Activated CD4-positive, alpha-beta T cell treated with anti-CD3 and anti-CD28 coated beads, Interleukin-2, amount 50 U/mL, for 1 hour (primary cell): ENCODE data around the gene EIF1AX.
"Not testable (repeated sequence)": the region's sequence is repeated elsewhere in the genome, so short reads cannot be mapped to it uniquely, and the experiment has no call there.

Source experiments
- DNase-seq: peaks from one replicate; pipeline ENCODE4 v3.0.0-alpha.2; 2020

The EIF1AX gene, protein sequence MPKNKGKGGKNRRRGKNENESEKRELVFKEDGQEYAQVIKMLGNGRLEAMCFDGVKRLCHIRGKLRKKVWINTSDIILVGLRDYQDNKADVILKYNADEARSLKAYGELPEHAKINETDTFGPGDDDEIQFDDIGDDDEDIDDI

DNA sequence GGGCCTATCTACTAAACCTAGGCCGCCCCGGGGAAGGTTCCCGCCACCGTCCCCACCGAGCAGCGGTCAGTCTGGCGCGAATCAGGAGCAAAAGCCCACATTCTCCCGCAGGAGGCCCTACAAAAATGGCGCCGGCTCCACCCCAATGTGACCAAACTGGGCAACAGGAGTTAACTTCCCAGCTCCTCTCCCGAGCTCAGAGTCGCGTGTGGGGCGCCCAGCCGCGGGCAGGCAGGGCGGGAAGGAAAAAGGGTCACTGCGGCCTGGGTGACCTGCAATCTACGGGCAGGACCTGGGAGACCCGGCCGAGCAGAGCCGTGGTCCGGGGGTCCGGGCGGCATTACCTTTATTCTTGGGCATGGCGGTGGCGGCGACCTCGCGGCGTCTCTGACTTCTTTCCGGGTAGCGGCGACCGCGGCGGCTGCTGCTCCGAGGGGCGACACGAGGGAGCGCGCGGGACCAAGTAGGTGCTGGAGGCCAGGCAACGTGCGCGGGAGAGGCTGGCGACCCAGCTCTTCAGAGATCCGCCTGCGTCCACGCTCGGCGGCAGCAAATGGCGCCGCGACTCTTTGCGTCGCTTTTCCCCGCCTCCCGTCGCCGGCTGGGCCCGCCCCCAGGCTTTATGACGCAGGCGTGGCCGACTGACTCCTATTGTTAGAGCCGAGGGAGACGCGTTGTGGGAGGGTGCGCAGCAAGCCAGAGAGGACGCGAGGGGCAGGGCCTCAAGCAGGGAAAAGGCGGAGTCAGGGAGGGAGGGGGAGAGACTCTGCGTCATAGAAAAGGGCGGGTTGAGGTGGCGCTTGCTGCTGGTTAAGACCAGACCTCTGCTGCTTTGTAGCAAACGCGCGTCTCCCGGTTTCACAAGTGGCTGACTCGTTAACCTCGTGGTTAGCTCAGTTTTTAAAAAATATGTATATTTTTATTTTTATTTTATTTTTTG, at the start of gene EIF1AX:
Gene EIF1AX, minus strand, starts transcription at position 558 of the 940 bp plus-strand sequence. Its CDS starts 198 bp downstream, at position 360.
- DNase-seq = peak; percentile 92

DNA sequence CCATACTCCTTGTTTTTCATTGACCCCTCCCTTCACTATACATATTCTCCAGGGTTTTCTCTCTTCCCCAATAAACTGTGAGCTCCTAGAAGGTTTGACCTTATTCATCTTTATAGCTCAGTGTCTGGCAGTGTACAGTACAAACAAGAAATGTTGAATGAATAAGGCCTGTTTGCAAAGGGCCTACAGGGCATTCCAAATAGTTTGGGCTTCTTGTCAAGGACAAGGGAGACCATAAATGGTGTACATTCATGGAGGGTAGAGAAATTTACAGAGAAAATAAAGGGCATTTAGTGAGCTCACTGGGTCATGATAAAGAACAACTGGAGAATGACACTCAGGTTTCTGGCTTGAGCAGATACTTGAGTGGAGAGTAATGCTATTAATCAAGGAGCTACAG, 47.5 kb upstream of the EIF1AX start:
- DNase-seq = no peak

DNA sequence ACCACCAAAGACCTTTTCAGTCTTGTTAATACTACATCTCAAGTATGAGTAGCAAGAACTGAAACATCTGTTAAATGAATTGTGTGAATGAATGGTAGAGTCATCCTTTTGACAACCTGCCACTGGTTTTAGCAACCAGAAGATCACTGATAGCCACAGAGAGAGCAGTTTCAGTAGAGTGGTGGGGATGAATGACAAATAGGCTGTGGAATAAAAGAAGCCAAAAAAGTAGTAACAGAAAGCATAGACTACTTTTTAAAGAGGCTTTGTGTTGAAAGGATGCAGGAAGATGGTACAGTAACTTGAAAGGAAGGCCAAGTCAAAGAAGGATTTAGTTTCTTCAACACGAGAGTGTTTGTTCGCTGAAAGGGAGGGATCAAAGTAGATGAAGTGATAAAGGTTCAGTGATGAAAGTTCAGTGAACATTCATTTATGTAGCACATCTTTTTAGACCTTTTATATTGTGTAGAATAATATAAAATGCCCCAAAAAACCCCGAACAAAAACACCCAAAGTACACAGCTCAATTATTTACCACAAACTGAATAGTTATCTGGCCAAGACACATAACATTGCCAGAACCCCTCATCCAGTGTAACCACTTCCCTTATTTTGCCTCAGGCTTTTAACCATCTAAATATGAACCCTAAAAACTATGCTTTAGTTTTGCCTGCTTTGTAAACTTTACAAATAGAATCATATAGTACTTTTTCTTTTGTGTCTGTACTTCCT, 40.1 kb upstream of the EIF1AX start:
- no peak for DNase-seq

DNA sequence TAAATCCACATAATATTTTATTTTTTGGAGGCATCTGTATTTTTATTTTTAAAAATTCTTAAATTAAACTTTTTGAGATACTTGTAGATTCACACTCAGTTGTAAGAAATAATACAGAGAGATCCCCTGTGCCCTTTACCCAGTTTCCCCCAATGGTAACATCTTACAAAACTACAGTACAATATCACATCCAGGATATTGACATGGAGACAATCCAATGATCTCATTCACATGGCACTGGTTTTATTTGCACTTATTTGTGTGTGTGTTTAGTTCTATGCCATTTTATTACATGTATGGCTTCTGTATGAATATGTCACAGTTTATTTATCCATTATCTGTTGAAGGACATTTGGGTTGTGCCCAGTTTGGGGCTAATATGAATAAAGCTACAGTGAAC, 35.5 kb upstream of the EIF1AX start:
- no peak for DNase-seq

DNA sequence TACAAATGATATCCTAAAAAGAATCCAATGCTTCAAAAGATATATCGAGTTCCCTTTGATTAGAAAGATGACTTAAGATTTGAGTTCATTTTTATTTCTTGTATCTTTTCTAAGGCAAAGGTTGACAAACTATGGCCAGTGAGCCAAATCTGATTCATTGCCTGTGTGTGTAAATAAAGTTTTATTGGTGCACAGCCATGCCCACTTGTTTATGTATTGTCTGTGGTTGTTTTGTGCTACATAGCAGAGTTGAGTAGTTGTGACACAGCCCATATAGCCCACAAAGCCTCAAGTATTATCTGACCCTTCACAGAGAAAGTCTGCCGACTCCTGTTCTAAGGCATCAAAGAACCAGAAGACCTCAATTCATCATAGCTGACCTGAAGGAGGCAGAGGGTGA, 32.2 kb upstream of the EIF1AX start:
- DNase-seq = no peak

DNA sequence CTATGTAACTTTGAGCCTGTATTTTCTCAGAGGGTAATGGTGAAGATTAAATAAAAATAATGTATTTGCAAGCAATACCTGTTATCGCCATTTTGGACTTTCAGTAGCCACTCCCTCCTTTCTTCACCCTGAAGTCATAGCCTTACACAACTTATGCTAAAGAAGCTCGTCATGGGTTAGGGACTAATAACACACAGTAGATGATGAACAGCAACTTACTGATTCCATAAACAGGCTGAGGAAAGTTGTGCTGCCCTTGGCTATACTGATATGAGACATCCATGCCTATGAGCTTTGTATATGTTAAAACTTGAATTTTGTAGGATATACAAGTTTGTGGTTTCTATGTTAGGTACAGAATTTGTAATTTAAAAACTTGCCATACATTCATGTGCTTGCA, 31.7 kb upstream of the EIF1AX start:
- DNase-seq = no peak

DNA sequence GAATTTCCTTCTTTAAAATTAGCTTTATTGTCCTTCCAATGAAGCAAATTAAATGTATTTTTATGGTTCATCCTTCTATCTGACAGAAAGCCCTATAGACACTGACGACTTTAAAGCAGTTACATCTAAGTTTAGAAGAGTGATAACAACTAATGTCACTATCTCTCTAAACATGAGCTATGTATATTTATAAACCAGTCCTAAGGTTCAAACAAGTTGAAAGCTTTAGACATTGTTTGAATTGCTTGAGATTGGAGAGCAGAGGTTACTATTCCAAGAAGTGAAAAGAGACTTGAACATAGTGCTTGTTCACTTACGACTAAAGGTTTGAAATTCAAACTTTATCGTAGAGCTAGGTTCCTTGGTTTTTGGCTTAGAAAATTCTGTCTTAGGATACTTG, 30.2 kb upstream of the EIF1AX start:
- DNase-seq = no peak

DNA sequence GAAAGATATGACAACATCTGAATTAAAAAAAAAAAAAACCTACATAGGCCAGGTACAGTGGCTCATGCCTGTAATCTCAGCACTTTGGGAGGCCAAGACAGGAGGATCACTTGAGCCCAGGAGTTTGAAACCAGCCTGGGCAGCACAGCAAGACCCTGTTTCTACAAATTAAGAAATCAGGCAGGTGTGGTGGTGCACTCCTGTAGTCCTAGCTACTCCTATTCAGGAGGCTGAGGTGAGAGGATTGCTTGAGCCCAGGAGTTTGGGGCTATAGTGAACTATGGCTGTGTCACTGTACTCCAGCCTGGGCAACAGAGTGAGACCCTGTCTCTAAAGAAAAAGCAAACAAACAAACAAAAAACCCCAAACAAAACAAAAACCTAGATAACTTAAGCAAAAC, 20.9 kb upstream of the EIF1AX start:
- not testable (repeated sequence) for DNase-seq

DNA sequence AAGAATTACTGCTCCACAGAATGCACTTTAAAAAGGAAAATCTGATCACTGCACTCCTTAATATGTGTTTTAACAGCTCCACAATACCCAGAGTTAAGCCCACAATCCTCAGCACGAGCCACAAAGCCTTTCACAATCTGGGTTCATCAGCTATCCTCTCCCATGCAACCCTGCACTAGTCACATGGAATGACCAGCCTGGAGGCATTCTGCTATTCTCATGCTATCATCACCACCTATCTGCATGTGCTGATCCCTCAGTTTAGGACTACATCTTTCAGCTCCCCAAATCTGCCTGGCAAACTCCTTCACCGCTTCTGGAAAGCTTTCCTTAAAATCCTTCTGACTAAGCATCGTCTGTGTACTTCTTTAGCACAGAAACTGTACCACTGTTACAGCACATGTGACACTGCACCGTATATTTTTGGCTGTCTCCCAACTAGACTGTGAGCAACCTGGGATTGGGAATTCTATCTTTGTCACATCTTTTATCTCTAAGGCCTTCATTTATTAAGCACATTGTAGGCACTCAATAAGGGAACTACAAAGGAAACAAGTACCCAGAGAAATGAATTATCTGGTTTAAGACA, 18.3 kb upstream of the EIF1AX start:
- DNase-seq = no peak

DNA sequence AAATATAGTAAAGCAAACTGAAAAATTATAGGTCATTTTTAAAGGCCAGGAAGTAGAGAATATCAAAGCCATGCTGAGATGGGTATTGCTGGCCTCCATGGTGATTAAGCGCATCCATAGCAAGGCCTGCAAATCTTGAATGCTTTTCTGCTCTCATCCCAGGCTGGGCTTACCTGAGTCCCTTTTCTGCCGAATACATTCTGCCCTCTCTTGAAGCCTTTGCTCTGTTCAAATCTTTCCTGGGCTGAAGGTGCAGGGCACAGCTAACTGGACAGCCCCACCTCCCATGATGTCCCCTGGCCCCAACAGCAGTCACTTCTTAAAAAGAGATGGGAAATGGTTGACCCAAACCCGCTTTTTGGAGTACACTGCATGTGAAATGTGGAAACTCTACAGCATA, 10.1 kb upstream of the EIF1AX start:
- no peak for DNase-seq

DNA sequence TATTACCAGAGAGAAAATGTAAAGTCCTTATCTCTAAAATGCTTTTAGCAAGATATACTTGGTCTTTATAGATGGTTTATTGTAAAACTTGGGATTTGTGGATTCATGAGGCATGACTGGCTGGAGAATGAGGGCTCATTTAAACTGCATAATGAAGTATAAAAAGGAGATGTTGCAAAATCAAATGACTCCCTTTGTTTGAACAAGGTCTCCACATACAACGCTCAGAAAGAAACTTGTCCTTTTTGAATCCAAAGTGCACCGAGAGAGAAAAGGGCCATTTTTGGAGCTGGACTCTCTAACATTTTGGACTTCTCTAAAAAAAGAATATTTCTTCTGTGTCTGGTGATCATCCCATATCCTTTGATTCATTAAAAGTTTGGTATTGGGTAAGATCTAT, 7.7 kb upstream of the EIF1AX start:
- DNase-seq = no peak

DNA sequence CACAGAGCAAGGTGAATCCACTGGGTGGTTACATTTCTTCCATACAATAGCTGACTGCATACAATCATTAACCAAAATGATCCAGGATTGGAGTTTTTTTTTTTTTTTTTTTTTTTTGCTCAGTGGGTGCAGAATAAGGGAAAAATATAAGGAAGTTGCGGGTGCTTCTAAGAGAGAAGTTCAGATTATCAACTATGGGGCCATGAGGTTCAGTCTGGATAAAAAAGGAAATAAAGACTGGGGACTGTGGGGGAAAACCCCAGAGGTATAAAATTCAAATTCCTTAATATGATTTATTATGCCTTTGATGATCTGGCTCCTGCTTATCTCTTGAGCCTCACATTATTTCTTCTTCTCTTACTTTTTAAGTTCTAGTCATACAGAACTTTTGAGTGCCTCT, 5.9 kb upstream of the EIF1AX start:
- DNase-seq = no peak

DNA sequence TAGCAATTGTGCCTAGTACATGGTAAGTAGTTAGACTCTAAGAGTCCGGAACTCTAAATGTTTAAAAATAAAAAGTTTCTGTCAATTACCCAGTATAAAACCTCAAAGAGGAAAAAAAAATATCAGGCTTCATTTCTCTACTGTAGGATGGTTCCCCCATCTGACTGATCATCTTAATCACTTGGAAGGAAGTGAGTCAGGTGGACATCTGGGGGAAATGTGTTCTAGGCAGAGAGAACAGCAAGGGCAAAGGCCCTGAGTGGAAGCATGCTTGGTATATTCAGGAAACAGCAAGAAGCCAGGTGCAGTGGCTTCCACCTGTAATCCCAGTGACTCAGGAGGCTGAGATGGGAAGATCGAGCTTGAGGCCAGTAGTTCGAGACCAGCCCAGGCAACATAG, 2.9 kb upstream of the EIF1AX start:
- no peak for DNase-seq

DNA sequence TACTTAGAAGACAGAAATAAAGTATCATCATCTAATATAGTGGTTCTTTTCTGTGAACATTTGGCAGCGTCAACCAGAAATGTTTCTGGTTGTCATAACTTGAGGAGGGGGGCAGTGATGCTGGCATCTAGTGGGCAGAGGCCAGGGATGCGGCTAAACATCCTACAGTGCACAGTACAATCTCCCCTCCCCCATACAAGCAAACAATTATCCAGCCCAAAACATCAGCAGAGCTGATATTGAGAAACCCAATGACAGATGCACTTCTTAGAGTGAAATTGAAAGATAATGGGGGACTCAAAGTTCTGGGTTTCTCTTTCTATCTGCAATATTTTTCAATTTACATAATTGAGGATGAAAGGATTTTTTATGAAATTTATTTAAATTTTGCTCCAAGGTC, 1.9 kb upstream of the EIF1AX start:
- no peak for DNase-seq

DNA sequence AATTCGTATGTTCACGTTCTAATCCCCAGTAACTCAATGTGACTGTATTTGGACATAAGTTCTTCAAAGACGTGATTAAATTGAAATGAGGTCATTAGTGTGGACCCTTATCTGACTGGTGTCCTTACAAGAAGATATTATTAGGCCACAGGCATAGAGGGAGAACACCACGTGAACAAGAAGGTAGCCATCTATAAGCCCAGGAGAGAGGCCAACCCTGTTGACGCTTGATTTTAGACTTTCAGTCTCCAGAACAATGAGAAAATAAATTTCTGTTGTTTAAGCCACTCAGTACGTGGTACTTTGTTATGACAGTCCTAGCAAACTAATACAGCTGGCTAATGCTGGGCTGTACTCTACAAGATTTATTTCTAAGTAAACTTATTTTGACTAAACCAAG, 1.5 kb upstream of the EIF1AX start:
- DNase-seq = no peak

DNA sequence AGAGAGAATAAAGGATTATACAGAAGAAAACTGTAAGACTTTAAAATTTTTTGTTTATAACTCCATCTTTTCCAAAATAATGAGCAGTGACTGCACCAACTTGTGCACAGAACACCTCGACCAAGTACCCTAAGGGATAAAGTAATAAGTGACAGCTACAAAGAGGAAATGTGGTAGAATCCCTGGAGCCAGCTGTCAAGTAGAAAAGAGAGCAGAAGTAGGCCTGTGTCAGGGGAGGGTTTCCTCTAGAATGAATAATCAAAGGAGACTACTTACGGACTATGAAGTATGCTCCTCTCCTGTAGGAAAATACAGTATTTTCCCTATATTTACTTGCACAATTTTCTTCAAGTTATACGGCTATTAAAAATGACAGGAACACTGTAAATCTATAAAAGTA, 1.2 kb downstream of the EIF1AX start:
- DNase-seq = no peak

DNA sequence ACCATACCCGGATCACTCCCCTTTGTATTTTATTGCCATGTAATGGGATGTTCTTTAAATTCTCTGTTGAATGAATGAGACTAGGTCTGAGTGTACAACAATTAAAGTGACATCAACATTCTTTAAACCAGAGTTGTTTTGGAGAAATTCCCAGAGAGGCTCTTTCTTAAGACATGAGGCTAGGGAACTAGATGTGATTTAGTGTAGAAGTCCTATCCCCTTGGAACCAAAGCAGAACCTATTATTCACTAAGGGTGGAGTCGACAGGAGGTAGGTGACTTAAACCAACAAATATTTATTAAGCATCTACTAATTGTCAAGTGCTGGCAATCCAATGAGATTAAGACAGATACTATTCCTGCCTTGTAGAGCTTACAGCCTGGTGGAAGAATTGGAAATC, 1.7 kb downstream of the EIF1AX start:
- no peak for DNase-seq

DNA sequence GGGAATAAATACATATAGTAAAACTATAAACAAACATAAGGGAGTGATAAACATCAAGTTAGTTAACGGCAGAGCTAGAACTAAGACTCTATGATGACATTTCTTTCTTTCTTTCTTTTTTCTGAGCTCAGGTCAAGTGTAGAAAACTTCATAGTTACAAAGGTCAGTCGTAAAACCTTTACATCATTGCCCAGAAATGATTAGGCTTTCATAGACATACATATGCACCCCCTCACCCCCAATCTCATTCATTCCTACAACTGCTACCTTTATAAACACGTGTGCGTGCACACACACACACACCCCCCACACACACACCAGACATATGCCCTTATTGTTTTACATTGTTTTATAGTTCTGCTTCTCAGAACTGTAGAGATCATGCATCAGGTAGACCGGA, 5.7 kb downstream of the EIF1AX start:
- DNase-seq = no peak

DNA sequence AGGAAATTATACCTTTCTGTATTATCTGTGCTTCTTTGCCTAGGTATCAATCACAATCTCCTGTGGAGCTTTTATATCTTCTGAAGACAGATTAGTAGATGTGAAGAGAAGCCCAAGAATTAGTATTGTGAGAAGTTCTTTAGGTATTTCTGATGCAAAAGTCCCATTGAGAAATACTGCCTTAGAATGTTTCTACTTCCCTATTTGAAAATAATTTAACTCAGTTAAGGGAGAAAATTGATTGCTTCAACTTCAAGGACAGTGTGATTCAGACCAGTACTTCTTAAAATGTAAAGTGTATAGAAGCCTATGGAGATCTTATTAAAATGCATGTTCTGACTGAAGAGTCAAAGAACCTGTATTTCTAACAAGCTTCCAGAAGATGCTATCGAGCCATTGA, 9.0 kb downstream of the EIF1AX start:
- DNase-seq = no peak

DNA sequence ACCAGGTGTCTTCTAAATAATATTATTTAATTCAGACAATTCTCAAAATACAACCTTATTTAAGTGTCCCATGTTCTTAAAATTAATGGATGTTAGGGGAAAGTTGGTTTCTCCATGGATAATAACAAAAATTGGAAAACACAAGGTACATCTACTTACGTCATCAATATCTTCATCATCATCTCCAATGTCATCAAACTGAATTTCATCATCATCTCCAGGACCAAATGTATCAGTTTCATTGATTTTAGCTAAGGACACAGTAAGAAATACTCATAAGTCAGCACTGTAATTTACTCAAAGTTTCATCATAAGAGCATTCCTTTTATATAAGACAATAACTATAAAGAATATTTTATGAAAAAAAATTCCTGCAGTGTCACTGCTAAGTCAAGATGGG, 11.3 kb downstream of the EIF1AX start:
- DNase-seq = no peak

DNA sequence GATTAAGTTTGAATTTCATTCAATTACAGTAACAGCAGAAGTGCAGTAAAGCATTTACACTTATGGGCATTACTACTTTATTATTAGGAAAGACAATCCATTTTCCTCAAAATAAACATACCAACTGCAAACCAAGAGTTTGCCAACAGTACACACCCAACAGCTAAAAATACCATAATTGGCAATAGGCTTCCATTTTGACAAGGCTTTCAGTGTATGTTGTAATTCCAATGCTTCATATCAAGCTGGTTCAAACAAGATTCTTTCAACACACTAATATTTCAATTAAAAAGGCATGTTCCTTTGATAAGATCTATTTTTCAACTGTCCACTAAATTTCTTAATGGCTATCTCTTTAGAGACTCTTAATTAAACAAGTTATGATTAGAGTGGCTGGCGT, 12.1 kb downstream of the EIF1AX start:
- no peak for DNase-seq

DNA sequence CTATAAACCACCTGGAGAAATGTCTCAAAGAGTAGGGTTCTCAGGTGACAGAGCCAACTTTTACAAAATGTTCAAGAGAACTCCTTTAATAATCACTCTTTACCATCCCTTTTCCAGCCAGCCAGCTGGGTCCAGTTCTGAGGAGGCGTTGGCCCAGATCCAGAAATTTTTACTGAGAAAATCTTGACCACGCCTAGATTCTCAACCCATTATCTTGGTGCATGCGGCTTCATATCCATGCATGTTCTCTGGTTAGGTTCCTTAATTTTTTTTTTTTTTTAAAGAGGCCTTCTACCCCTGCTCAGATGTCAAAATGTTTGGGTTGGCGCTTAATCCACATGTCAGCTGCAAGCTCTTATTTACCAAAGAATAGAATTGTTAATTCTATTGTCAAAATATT, 13.0 kb downstream of the EIF1AX start:
- no peak for DNase-seq

DNA sequence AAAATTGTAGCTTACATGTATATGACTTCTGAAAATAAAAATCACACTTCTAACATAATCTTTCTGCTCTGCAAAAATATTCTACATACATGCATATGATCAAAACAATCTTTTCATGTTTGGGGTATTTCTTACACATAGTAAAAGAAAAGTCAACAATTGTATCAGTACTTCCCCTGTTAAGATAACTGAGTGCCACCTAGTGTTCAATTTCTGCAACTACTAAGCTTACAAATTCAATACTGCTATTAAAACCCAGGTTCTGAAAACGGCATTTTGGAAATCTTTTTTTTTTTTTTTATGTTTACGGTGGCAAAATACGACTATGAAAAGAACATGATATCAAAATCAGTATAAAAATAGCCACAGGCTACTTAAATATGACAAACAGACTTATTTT, 14.2 kb downstream of the EIF1AX start:
- not testable (repeated sequence) for DNase-seq

DNA sequence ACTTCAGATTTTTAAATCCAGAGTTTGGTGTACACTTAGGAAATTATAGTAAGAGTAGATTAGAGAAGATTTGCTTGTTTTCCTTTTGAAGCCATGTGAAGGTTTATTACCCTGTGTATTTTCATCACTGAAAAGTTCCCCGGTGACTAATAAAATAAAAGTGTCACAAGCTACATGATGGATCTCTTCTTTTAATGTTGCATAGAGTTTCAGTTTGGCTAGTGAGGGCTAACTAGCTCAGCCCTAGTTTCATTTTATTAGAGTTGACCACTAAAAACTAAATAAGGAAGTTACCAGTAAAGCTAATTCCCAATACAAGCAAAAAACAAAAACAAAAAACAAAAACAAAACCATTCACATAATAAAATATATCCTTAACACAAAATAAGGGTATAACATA, 14.8 kb downstream of the EIF1AX start:
- not testable (repeated sequence) for DNase-seq
